ENCODE results near the gene VCPKMT.

GRCh38 chr14:50069325-50069724 is 47.0 kb downstream of the VCPKMT start:
- TF ChIP-seq FOXA1 (IDR thresholded peaks at IDR 0.05) (no peak), SP1 (IDR thresholded peaks at IDR 0.05) (no peak), ELF4 (IDR thresholded peaks at IDR 0.05) (no peak), L3MBTL2 (conservative IDR thresholded peaks at IDR 0.05) (no peak), LEF1 (IDR thresholded peaks at IDR 0.05; ENCODE audit: borderline replicate concordance) (no peak), SUZ12 (IDR thresholded peaks at IDR 0.05) (no peak), CTBP1 (IDR thresholded peaks at IDR 0.05; ENCODE audit: borderline replicate concordance) (no peak), FOXK2 (IDR thresholded peaks at IDR 0.05) (no peak), BHLHE40 (IDR thresholded peaks at IDR 0.05; ENCODE audit: borderline replicate concordance) (no peak), PKNOX1 (IDR thresholded peaks at IDR 0.05) (no peak)

Data from HEK293T (cell line).